Activated T-cell treated with anti-CD3 and anti-CD28 coated beads for 4 hours (primary cell): ENCODE data around the gene FBXO11.
"Not testable (repeated sequence)": the region's sequence is repeated elsewhere in the genome, so short reads cannot be mapped to it uniquely, and the experiment has no call there.

ENCODE experiments used
- DNase-seq: peaks from one replicate; pipeline ENCODE4 v3.0.0-alpha.2; 2020

The FBXO11 gene

DNA sequence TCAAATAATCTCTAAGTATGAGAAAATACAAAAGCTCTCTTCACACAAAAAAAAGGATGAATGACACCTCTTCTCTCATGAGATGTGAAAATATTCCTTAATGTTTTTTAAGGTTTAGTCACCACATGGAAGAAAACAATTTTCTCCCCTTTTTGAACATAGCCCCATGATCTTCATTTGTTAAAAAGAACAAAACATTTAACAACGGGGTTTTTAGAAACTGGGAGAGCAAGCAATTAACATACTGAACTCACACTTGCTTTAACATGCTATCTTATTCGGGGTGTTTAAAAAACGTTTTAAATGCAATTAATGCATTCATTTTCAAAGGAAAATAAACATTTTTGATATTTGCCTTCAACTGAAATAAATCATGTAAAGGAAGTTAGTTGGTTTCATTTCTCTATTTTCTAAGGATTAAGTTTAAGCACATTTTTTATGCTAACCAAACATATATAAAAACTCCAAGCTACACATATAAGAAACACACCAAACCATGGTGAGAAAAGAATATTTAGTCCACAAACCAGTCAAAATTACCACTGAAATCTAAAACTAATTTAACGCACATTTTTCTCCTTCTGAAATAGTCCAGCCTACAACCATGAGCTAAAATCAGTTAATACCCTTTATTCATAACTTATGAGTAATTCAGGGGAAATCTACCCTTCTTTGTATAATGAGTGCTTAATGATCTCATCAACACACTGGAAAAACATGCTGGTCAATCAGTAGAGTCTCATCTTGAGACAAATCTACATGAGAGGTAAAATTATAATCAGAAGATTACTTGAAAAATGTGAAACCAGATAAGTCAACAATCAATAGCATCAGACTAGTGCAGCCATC is 8.2 kb downstream of the FBXO11 start:
- no peak for DNase-seq

DNA sequence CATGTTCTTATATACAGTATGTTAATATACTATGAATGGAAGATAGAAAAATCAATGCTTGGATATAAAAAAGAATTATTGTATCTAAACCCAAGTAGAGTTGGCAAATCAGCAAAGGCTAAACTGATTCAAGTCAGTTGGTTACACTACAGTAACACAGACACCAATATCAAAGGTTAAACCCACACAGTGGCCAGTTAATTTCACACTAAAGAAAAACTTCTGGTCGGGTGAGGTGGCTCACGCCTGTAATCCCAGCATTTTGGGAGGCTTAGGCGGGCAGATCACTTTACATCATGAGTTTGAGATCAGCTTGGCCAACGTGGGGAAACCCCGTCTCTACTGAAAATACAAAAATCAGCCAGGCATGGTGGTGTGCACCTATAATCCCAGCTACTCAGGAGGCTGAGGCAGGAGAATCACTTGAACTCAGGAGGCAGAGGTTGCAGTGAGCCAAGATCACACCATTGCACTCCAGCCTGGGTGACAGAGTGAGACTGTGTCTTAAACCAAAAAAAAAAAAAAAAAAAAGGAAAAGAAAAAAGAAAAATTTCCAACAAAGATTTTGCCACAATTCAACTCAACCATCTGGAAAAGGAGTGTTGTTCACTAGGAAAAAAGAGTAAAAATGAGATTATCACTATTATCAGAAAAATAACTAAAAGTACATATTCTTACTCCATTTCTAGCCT is 9.0 kb downstream of the FBXO11 start:
- not testable (repeated sequence) for DNase-seq

- no peak for DNase-seq
Measured at GRCh38 chr2:47896450-47896968, 9.8 kb downstream of the FBXO11 start.

DNA sequence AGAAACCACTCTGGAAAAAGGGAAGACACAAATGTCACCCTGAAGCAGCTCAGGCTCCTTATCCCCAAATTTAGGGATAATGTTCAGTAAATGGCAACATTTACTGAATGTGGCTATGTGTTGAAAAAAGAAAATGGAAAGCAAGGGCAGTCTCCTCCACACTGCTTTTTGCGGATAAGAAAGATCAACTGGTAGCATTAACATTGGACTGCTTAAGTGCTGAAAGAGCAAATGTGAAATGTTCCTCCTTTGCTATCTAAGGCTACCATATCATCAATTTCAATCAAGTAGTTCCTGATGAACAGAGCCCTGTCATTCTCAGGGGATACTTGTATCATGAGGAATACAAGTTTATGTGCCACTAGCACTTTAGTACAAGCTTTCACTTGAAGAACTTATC is 12.5 kb downstream of the FBXO11 start:
- no peak for DNase-seq

DNA sequence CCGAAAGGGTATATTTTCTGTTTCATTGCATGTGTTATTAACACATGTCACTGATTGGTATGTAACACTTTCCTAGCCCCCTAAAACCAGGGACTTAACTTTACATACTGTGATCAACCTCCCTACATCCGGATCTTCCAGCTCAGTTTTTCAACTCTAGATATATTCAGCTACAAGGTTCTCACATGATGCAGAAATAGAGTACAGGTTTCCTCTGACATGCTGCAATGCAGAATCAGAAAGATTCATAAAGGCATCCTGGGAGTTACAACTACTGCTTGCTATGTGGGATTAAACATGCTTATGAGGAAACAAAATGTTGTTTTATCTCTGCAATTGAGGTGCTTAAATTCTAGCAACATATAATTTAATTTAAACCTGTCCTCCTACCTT is 14.0 kb downstream of the FBXO11 start:
- no peak for DNase-seq

DNA sequence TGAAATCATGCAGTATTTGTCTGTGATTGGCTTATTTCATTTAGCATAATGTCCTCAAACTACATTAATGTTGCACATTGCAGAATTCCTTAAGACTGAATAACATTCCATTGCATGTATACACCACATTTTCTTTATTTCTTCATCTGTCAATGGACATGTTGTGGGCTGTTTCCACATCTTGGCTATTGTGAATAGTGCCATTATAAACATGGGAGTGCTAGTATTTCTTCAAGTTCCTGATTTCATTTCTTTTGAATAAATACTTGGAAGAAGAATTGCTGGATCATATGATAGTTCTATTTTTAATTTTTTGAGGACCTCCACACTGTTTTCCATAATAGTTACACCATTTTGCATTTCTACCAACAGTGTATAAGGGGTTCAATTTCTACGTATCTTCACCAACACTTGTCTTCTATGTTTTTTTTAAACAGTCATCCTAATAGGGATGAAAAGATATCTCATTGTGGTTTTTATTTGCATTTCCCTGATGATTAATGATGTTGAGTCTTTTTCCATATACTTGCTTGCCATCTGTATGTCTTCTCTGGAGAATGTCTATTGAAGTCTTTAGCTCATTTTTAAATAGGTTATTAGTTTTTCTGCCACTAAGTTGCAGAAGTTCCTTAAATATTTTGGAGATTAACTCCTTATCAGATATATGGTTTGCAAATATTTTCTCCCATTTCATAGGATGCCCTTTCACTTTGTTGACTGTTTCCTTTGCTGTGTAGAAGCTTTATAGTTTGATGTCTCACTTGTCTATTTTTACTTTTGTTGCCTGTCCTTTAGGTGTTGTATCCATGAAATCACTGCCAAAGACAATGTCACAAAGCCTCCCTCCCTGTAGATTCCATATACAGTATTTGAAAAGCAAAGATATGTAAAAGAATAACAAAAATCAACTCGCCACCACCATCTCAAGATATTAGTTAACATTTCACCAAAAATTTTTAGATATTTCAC is 14.6 kb downstream of the FBXO11 start:
- no peak for DNase-seq

GRCh38 chr2:47890711-47891368 is 15.5 kb downstream of the FBXO11 start:
- DNase-seq, result no peak

DNA sequence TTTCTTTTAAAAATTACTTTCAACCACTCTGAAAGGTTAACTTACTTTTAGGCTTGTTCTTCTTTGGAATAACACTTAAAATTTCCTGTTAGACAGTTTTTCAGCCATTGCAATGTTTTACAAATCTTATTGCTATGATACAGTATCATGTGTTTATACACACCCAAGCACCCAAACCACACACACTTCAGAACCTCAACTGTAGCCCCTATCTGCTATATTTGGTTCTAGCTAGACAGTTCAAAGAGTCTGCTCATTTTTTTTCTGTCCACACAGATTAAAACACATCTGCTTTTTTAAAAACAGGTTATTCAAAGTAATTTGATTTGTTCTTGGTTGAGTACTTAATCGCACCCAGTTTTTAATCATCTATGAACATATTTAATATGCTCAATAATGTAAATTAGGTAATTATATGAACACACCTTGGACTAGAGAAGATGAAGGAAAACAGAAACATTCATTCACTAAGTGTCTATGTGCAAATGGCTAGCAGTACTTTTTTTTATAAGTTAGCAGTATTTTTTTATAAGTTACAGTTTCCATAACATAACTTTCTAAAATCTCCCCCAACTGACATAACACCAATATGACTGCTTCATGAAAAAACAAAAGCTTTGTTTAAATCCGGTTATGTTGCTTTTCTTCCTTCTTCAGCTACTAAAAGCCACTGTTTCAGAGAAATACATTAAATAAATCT is 17.6 kb downstream of the FBXO11 start:
- DNase-seq, result no peak

GRCh38 chr2:47876912-47877311 is 29.4 kb downstream of the FBXO11 start:
- DNase-seq, result no peak

GRCh38 chr2:47872941-47873340 is 33.4 kb downstream of the FBXO11 start:
- DNase-seq, result no peak

DNA sequence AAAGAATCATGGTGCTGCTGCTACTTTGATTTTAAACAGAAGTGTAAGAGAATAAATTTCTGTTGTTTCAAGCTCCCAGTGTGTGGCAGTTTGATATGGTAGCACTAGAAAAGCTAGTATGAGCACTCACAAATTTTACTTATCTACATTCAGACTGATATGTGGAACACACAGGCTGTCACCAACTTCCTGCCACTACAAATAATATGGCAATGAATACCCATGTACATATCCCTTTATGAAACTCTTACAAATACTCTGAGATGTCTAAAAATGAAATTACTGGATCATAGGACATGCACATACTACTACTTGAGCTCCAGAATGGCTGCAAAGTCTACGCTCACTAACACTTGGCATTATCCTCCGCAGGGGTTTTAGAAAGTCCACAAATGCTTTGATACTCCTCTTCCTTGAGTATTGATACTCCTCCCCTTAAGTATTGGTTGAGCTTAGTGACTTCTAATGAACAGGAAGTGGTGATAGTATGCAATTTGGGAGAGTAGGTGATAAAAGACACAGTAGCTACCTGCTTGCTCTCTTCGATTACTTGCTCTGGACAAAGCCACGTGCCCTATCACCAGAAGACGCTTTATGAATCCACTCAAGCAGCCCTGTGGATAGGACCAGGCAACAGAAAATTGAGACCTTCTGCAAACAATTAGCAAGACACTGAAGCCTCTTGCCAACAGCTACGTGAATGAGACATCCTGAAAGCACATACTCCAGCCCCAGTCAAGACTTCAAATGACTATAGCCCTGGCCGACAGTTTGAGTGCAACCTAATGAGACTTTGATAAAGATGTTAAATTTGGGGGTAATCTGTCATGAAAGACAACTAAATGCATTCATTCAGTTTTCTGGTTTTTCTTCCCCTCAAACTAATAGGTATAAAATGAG is 35.4 kb downstream of the FBXO11 start:
- DNase-seq, result no peak

- DNase-seq, result no peak
Measured at GRCh38 chr2:47869859-47870595, 36.3 kb downstream of the FBXO11 start.

DNA sequence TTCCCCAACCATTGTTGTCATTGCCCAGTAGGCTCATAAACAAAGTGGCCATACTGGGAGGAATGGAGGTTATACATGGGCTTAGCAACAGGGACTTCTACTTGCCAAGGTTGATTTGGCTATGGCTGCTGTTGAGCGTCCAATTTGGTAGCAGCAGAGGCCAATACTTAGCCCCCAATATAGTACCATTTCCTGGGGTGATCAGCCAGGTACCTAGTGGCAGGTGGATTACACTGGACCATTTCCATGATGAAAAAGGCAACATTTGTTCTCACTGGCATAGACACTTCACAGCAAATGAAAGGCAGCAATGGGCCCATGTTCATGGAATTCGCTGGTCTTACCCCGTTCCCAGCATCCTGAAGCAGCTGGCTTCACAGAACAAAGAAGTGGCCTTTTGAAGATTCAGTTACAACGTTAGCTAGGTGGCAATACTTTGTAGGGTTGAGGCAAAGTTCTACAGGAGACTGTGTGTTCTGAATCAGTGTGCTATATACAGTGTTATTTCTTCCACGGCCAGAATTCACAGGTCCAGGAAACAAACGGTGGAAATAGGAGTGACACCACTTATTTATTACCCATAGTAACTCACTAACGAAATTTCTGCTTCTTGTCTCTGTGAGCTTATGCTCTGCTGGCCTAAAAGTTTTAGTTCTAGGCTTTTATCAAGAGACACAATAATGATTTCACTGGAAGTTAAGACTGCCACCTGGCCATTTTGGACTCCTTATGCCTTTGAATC is 37.5 kb downstream of the FBXO11 start:
- no peak for DNase-seq

- DNase-seq, result no peak
Measured at GRCh38 chr2:47867205-47867604, 39.1 kb downstream of the FBXO11 start.

- no peak for DNase-seq
Measured at GRCh38 chr2:47864566-47864965, 41.7 kb downstream of the FBXO11 start.

DNA sequence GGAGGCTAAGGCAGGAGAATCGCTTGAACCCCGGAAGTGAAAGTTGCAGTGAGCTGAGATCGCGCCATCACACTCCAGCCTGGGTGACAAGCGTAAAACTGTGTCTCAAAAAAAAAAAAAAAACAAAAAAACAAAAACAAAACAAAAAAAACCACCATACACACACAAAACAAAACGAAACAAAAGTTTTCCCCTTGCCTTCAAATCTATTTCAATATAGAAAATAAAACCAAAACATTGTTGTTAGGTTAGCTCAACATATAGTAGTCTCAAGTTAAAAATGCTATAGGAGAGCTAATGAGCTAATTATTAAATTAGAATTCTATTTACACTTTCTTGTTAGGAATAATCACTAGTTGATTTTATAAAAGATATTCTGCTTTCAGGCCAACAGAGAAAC is 43.3 kb downstream of the FBXO11 start:
- DNase-seq, result no peak

DNA sequence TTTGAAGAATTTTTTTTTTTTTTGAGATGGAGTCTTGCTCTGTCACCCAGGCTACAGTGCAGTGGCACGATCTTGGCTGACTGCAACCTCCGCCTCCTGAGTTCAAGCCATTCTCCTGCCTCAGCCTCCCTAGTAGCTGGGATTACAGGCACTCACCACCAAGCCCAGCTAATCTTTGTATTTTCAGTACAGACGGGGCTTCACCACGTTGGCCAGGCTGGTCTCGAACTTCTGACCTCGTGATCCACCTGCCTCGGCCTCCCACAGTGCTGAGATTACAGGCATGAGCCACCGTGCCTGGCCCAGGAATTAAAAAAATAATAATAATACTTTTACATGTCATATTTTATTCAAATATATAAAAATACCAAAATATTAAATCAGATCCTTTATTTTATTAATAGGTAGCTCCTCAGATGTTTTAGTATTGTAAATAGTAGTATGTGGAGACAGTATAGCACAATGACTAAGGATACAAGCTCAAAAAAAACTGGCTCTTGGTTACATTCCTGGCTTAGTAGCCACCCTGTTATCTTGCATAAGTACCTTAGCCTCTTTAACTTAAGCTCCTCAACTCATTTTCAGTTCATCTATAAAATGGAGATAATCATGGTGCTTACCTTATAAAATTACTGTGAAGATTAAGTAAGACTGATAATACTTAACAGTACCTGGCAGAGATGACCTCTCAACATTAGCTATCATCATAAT is 53.1 kb downstream of the FBXO11 start:
- not testable (repeated sequence) for DNase-seq

GRCh38 chr2:47850198-47850597 is 56.1 kb downstream of the FBXO11 start:
- DNase-seq, result no peak

- no peak for DNase-seq
Measured at GRCh38 chr2:47849368-47849767, 56.9 kb downstream of the FBXO11 start.
